ENCODE data around the gene HACD4. TPM values are rescaled to one million over a fixed set of nuclear protein-coding genes. Genes with fewer than 3 reads are reported as not detected.

HACD4 gene
- total and polyA plus RNA-seq, 11 donors, result 0.23 to 2.8 (median 0.63) TPM

DNA sequence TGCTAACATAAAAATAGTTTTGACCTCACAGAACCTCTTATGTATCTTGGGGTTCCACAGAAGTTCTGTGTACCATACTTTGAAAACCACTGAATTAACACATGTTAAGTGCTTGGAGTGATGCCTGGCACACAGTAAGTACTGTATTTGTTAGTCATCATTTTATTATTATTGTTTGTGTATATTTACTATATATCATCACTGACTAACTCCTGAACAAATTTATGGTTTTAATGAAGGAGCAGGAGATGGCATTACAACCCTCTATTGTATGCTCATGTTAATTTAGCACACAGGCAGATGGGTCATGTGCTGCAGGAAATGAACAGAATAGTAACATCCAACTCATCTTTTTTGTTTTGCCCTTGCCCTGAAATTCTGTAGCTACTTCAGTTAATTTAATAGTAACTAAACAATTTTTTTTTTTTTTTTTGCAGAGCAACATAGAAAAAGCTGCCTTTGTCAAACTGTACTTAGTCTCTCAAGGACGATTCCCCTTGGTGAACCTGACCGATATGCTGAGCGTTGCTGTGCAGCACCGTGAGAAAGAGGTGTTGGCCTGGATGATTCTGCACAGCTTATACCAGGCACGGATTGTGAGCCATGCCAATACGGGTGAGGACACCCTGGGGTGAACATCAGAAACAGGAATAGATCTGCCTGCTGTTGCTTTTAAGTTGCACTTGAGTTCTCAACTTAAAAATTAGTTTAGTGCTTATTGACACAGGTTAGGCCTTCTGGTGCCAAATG, 45.4 kb downstream of the HACD4 start:
- Histone ChIP-seq H3K9me3 (no peaks in the 10 kb centered on the region), H3K4me1 (peaks cover 0 to 28% (median 4%) of the 10 kb centered on the region in 12 donors), H3K36me3 (peaks cover 0 to 56% (median 25%) of the 10 kb centered on the region in 9 donors), H3K27ac (no peak overlapping the region), H3K4me3 (no peak overlapping the region), H3K27me3 (no peaks in the 10 kb centered on the region)
- TF ChIP-seq POLR2A (IDR thresholded peaks at IDR 0.05) (no peak), CTCF (IDR thresholded peaks at IDR 0.05) (no peak)
- intact Hi-C loops (cut with DNase I), result loop anchor here in 1 of 10 donors (10.0 kb wide), 1 partner anchor 119 kb away; no protein-coding TSS in a partner anchor
- no peak for ATAC-seq
- no peak for DNase-seq
- WGBS, 4 donors, result 93 to 96% (median 94%) methylated on average over 6 of the region's 6 CpGs

DNA sequence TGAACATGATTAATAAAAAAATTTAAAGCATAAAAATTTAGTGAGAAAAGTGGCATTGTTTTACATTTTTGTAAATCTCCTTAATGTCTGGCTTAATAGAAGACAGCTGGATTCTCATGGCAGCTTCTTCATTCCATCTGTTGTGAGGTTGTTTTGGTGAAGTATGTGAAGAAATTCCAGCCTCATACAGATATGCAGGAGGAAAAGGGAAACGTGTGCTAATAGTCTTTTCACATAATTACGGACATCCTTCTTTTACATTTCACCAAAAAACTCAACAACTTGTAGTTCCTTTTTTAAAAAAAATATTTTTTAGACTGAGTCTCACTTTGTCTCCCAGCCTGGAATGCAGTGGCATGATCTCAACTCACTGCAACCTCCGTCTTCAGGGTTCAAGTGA, 46.9 kb downstream of the HACD4 start:
- Histone ChIP-seq H3K36me3 (peaks cover 0 to 44% (median 16%) of the 10 kb centered on the region in 9 donors), H3K27ac (peak overlapping the region in 1 of 12 donors; percentile 42), H3K27me3 (no peaks in the 10 kb centered on the region), H3K4me3 (no peak overlapping the region), H3K9me3 (no peaks in the 10 kb centered on the region), H3K4me1 (peaks cover 0 to 25% (median 4%) of the 10 kb centered on the region in 12 donors)
- WGBS, 4 donors, result 67 to 79% (median 70%) methylated on average over 3 of the region's 3 CpGs
- intact Hi-C loops (cut with DNase I), result loop anchor here in 1 of 10 donors (10.0 kb wide), 1 partner anchor 120 kb away; no protein-coding TSS in a partner anchor
- ATAC-seq (no peak), DNase-seq (no peak)
- no peak for TF ChIP-seq CTCF (IDR thresholded peaks at IDR 0.05)
- no peak for TF ChIP-seq POLR2A (IDR thresholded peaks at IDR 0.05)

GRCh38 chr9:20981486-20981885, 50.0 kb downstream of the HACD4 start:
- WGBS, 4 donors, result 24 to 35% (median 31%) methylated on average over 2 of the region's 2 CpGs
- Histone ChIP-seq H3K4me3 (no peak overlapping the region), H3K36me3 (peaks cover 0 to 52% (median 16%) of the 10 kb centered on the region in 9 donors), H3K4me1 (peaks cover 0 to 20% (median 4%) of the 10 kb centered on the region in 12 donors), H3K27ac (peak overlapping the region in 3 of 12 donors; percentile 26 to 79 (median 67)), H3K9me3 (no peaks in the 10 kb centered on the region), H3K27me3 (no peaks in the 10 kb centered on the region)
- DNase-seq (no peak), ATAC-seq (no peak)
- TF ChIP-seq CTCF (IDR thresholded peaks at IDR 0.05) (no peak), POLR2A (IDR thresholded peaks at IDR 0.05) (no peak)
- intact Hi-C loops (cut with DNase I), result loop anchor here in 1 of 10 donors (10.0 kb wide), 1 partner anchor 123 kb away; no protein-coding TSS in a partner anchor

DNA sequence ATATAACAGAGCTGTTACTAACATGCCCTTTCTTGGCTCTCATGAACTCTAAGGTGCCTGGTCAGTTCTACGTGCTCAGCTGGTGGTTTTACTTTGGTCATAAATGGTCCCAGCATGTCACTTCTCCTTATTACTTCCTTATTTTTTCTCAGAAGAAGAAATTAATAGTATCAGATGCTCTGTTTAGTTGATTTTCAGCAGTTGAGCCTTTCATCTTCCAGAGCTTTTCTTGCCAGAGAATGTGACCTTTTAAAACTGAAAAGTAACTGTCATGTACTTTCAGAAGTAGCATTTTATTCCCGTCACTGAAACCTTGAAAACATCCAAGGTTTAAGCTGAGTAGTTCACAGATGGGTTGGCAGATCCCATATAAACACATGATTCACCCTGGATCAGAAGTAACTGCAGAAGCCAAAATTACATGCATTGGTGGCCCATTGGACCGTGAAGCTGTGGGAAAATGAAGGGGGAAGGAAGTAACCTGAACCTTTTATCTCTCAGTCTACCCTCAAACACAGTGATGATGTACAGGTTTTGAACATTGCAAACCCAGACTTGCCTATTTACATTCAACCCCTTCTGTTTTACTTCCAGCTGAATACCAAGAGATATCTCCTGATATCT, 50.5 kb downstream of the HACD4 start:
- Histone ChIP-seq H3K9me3 (no peaks in the 10 kb centered on the region), H3K4me3 (no peak overlapping the region), H3K36me3 (peaks cover 0 to 50% (median 14%) of the 10 kb centered on the region in 9 donors), H3K4me1 (peaks cover 0 to 20% (median 4%) of the 10 kb centered on the region in 12 donors), H3K27me3 (no peaks in the 10 kb centered on the region), H3K27ac (peak overlapping the region in 3 of 12 donors; percentile 26 to 79 (median 67))
- ATAC-seq (peak; percentile 20 to 50 (median 36)), DNase-seq (no peak)
- intact Hi-C loops (cut with DNase I), result loop anchor here in 1 of 10 donors (10.0 kb wide), 1 partner anchor 124 kb away; no protein-coding TSS in a partner anchor
- 65 to 73% (median 68%) methylated on average over 3 of the region's 3 CpGs for WGBS, 4 donors
- TF ChIP-seq CTCF (IDR thresholded peaks at IDR 0.05) (no peak), POLR2A (IDR thresholded peaks at IDR 0.05) (no peak)
